Prostate gland (tissue), 2 donors: ENCODE measurements around the gene CLCNKA.

Experiments used
- POLR2AphosphoS5 ChIP-seq: sonication (generic); formaldehyde crosslinking; IDR thresholded peaks from one replicate; pipeline ENCODE4 v1.6.1; 2017; ENCODE audit warnings: antibody characterized with exemption
- TF ChIP-seq, protein P1 (sequence below), 4 experiments: fragments of 200-600 bp in 2 of 4; fragments of 450-650 bp in 2 of 4; sonication (generic) in 2 of 4; IDR thresholded peaks; 1 replicate in 3 of 4; 2 replicates in 1 of 4; pipeline ENCODE4 v1.5.1; 2016 to 2019; ENCODE audit warnings: antibody characterized with exemption in 4 of 4, mild to moderate bottlenecking in 2 of 4, moderate library complexity in 2 of 4

DNA sequence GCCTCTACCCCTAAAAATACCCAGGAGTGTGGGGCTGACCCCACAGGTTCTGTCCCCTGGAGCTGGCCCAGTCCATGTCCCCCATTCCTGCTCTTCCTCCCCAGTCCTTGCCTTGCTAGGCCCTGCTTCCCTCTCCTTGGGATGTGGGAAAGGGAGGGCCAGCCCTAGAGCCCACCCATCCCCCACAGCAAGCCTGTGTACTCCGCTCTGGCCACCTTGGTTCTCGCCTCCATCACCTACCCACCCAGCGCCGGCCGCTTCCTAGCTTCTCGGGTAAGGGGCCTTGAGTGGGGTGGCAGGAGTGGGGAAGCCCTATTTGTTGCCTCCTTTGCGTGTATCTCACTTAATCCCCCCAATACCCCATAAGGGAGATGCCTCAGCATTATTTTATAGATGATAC, 28.5 kb downstream of the CLCNKA start:
- TF ChIP-seq POLR2AphosphoS5 = no peak
- TF ChIP-seq, protein P1, sequence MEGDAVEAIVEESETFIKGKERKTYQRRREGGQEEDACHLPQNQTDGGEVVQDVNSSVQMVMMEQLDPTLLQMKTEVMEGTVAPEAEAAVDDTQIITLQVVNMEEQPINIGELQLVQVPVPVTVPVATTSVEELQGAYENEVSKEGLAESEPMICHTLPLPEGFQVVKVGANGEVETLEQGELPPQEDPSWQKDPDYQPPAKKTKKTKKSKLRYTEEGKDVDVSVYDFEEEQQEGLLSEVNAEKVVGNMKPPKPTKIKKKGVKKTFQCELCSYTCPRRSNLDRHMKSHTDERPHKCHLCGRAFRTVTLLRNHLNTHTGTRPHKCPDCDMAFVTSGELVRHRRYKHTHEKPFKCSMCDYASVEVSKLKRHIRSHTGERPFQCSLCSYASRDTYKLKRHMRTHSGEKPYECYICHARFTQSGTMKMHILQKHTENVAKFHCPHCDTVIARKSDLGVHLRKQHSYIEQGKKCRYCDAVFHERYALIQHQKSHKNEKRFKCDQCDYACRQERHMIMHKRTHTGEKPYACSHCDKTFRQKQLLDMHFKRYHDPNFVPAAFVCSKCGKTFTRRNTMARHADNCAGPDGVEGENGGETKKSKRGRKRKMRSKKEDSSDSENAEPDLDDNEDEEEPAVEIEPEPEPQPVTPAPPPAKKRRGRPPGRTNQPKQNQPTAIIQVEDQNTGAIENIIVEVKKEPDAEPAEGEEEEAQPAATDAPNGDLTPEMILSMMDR (IDR thresholded peaks at IDR 0.05) = no peak
